GM19035 (cell line): Measurements from ENCODE around the gene NPAS3.

ENCODE experiments used
- ATAC-seq: cut with Tn5 transposase; IDR thresholded peaks from one replicate; pipeline ENCODE4 v1.9.1; 2021; ENCODE audit not compliant: unreplicated experiment

Gene NPAS3

DNA sequence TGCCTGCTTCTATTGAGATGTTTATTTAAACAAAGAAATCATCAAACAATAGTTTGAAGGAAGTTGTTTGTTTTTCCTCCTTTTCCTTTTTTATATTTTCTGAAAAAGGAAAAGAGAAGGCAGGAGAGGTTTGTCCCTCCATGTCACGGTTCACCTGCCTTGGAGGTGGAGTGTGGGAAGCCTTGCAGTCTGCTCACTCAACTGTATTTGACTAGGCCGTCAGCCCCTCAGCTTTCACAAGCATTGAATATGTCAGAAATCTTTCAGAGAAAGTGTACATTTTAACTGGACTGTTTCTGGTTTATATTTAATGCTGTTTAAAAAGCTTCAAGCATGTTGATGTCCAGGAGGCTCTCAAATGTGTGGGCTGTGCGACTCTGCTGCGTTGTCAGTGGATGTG is 370.4 kb downstream of the NPAS3 start:
- no peak for ATAC-seq

DNA sequence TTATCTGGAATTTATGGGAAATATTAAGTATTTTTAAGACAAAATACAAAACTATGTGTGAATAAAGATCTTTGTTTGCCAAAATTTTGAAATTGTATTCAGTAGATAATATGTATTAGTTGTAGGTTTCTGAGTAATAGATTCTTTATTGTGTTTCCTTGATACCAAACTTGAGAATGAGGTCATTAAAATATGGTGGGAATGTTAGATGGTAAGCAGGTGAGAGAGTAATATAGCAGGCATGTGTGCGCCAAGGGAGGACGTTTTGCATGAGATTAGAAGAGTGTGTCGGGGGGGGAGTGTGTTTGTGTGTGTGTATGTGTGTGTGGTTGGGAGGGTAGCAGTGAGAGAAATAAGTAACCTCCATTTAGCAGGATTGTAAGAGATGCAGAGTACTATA is 376.5 kb downstream of the NPAS3 start:
- ATAC-seq, result no peak

DNA sequence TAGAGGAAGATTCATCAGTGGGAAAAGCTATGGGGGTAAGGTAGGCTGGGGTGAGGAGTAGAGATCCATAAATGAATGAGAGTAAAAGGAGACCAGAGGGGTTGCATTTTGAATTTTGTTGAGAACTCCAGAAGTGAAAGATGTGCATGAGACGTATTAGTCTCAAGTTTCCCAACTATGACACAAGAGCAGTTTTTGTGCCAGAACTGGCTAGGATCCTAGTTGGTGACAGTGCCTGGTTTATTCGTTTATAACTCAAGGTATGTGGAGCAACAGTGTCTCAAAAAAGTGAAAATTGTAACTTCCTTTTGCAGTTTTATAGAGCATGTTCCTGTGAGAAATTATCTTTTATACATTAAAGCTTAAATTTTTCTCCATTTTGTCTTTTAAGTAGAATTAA is 377.0 kb downstream of the NPAS3 start:
- no peak for ATAC-seq

DNA sequence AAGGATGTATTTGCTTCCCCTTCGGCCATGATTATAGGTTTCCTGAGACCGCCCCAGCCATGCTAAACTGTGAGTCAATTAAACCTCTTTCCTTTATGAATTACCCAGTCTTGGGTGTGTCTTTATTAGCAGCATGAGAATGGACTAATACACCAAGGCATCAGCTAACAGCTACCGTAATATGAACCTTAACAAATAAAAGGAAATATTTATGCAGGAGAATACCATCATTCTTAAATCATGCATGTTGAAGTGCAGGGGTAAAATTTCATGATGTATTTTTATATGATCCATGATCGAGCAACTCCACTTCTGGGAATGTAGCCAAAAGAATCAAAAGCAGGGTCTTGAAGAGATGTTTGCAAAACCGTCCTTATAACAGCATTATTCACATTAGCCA is 379.0 kb downstream of the NPAS3 start:
- ATAC-seq, result no peak

DNA sequence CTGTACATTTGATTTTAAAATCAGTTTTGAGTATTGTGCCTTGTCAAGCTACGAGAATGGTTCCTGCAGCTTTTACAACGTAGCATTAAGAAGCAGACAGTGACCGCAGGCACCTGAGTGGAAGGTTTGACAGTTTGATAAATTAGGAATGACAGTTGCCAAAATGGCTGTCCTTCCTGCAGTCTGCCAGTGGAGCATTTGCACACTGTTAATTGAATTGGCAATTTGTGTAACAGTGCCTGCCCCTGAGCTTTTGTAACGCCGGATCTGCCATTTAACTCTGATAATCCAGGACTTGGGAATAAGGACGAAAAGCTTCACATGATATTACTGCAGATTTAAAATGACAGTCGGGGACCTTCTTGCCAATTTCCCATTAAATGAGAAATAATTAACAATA is 385.3 kb downstream of the NPAS3 start:
- ATAC-seq, result no peak

DNA sequence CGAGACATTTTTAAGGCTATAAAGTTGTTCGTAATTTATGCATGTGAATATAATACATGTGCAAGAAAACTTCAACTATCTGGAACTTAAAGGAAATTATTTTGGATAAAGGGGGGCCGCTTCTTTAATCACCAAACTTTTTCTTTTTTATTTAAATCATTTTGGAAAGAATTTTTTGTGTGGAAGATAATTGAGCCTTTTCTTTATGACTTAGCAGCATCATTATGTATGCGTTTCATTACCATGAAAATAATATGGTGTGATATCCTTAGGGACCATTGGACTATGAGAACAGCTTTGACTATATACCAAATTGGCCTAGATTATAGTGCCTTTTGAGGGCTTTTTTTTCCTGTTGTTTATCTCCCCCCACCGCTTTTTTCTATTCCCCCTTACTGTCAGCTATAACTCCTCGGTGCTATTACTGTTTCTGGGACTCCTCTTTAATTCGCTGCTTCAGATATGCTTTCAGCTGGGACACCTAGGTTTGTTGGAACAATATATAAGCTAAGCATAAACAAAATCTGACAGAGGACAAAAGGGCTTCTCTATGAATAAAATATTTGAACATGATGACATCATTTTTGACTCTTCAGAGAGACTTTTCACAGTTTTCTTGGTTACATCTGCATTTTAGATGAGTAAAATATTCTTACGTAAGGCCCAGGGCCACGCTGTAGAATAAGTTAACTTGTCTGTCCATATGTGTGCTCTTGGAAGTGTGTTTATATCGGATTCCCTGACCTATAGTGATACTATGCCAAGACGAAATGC is 392.7 kb downstream of the NPAS3 start:
- ATAC-seq, result no peak

DNA sequence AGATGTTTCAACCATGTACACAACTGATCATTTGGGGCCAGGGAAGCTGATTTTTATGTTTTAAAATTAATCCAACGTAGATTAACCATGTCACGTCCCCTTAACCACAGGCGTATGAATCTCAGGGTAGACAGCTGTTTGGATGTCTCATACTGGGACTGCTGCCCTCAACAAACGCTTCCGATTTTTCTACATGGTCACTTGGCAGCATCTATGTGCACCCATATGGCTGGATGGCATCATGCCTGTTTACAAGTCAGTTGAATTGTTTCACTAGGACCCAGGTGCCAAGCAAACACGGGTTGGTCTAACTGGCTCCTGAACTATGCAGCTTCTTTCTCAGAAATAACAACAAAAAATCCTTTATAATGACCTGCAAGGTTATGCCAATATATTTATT is 393.8 kb downstream of the NPAS3 start:
- no peak for ATAC-seq

DNA sequence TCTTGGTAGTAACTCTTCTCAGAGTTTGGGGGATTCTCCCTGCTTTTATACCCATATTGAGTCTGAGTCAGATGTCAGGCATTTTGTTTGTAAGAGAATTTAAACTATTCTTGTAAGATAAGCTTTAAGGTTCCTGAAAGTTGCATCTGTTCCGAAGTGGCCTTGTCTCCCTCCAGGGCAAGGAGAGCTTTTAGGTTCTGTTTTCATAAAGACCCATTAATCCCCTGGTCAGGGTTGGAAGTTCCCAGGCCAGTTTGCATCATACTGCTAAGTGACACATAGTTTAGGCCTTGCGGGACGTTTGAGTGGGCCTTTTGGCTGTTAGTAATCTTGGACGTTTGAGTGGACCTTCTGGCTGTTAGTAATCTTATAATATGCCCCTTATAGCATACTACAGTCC is 396.7 kb downstream of the NPAS3 start:
- ATAC-seq, result no peak

DNA sequence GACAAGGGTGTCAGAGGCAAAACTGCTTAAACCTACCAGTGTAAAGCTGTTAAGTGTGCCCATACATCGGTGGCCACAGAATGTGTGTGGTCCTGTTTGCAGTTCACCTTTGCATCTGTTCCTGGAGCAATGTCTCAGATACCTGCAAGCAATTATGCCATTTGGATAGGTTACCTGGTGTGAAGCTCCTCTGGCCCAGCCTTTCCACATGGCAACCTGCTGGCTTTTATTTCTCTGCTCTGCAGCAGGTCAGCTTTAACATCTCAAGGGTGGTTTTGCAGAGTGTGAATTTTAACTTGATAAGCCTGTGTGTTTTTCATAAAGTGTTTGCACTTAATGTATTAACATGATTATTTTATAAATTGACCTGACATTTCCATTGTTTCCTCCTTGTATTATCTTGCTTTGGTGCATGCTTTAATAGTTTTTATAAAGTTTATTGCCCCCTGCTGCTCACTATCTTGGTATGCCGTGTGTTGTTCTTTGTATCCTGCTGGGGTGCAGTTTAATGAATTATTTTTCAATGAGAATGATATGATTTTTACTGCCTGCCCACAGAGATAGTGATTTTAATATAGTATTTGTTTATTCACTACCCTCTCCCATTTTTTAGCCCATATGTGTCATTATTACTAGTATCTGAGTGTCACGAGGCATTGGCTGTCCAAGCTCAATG is 403.8 kb downstream of the NPAS3 start:
- no peak for ATAC-seq

DNA sequence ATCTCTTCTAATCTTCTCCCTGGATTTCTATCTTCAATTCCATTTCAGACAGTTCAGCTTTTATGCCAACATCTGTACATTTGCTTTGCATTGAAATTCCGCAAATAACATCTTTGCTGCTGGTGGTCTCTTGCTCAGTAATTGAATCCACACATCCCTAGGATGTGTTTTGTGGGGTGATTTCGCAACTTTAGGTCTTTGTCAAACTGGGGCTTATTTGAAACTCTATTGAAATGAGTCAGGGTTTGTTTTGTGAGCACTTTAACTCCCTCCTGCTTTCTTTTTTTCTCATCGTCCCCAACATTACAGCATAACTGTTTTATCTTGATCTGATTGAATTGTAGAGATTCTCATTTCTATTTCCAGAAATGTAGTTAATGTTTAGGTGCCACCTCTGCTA is 404.3 kb downstream of the NPAS3 start:
- ATAC-seq, result no peak

DNA sequence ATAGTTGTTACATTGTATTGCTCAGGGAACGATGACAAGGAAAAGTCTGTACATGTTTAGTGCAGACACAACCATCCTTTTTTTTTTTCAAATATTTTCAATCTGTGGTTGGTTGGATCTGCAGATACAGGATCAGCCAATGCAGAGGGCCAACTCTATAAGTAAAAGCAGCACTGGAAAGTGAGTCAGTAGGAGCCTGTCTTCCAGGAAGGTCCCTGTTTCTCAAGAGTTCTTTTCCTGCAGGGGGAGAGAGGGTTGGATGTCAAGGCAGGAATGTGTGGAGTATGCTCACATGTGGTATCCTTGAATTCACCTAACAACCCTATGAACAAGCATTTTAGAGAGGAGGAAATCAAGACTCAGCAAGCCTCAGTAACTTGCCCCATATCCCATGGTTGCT is 409.1 kb downstream of the NPAS3 start:
- no peak for ATAC-seq

DNA sequence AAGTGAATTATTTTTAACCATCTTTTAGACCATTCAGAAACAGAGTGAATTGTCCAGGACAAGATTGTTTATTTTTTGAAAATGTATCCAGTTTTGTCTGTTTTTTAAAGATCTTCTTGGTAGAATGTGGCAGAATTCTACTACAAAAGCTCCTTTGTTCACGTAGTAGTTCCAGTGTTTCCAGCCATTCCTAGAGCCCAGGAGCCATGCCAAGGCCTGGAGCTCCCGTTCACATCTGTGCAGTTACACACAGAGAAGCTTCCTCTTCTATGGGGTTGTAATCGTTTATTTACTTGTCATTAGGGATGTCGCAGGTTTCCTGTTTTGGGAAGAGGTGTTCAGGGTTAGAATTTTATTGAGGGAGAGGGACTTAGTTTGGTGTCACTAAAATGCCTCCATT is 409.8 kb downstream of the NPAS3 start:
- no peak for ATAC-seq

DNA sequence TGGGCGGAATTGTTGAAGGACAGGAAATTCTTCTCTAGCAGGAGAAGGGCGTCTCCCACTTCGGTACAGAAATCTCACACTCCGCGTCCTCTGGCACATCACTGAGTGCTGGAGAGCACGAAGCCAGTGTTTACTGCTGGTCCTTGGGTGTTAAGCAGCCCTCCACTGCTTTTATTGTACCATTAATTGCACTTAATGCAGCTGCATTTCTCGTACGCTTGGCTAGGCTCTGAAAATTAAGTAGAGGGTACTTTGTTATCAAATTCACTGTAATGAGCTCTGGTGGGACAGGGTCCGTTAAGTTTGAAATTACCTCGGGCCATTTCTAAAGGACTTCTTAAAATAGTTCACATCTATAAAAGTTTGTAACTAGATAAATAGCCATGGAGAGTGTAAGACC is 411.2 kb downstream of the NPAS3 start:
- no peak for ATAC-seq

GRCh38 chr14:33350366-33350990 is 411.8 kb downstream of the NPAS3 start:
- no peak for ATAC-seq

DNA sequence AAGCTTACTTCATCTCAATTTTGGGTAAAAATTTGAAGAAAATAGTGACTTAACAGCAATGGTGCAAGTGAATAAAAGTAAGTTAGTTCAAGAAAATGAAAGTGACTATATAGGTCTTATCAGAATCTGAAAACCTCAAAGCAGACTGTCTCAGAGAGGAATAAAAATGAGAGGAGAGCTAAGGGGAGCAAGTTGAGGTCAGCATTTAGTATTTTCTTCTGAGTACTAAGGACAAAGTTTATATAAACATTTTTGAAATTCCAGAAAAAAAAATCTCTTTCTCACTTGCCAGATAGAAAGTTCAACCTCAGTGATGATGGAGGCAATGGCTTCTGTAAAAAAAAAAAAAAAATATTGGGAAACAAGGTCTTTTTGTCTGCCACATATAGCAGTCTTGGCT is 414.1 kb downstream of the NPAS3 start:
- no peak for ATAC-seq

DNA sequence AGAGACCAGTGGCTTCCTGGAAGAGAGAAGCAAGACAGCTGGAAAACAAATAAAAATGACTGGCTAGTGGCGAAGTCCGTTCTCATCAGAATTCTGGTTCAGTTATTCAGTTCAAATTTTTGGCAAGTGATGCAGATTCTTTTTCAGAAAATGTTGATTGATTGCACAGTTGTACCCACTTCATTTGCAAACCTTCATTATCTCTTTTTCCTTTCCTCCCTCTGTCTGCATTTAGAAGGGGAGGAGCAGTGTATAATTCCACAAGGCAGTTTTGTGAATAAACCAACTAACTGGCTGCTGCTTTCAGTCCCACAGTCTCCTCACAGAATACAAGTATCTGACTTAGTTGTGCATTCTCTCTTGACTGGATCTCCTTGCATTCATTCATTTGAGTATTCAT is 417.5 kb downstream of the NPAS3 start:
- ATAC-seq, result no peak

DNA sequence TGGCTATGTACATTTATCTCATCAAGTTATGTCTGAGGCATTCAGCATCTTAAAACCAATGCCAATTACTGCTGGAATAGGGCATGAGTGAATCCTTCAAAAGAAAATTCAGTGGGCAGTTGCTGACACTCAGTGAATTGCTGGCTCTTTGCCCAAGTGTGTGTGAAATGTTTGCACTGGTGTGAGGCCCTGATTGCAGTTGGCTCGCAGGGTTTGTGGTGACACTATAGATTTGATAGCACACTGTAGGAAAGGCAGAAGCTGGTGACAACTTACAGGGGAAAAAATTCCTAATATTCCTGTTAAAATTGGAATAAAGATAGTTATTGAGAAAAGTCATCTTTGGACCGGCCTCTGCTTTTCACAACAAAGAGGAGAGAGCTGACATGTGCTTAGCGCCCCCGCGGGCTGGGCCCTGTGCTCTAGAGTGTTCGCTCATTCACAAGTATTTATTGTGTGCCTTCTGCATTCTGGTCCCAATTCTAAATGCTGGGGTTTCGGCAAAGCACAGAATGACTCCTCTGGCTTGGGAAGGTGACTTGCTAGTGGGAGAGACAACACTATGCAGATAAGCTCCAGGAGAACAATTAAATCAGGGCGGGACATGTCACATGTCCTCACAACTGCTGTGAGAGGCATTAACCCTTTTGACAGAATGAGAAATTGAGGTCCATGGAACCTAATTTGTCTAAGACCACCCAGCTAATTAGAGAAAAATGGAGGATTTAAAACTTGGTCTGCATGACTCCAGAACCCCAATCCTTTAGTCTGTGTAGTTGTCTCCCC is 418.7 kb downstream of the NPAS3 start:
- no peak for ATAC-seq

DNA sequence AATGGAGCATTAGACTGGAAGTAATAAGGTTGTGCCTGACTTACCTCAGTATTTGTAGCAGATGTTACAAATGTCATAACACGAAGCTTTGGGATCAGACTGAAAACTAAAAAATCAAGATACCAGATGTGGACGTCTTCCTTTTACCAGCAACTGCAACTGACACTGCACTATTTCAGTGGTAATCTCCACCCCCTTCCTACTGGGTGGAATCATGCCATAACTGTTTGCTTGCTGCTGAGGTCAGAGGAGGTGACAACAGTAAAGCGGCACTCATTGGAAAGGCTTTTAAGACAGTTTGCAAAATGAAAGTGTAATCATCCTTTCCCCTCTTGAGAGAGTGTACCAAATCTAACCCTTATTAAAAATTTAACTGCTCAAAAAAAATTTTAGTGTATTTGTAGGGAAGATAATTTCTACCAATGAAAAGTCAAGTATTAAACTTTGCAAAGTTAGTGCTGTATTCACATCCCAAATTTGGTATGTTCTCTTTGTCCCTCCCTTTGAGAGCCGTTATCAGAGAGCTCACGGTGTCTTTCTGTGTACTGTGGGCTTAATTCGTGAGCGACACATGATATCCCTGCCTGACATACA is 420.7 kb downstream of the NPAS3 start:
- no peak for ATAC-seq

DNA sequence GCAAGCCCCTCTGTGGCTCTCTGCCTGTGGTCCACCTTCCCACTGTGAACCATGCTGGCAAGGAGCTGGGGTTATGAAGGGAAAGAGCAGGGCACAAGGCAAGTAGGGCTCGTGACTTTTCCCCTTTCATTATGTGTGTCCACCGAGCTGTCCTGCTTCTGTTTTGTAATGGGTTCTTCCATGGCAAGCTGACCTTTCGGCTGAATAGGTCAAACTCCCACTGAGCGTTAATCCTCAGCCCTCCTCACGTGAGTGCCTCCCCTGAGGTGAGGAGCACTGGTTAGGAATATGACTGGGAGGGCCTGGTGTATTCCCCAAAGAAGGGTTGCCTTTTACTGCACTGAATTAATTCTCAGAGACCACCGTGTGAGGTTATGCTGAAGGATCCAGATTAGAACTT is 424.3 kb downstream of the NPAS3 start:
- no peak for ATAC-seq

- no peak for ATAC-seq
These were observed 425.0 kb downstream of the NPAS3 start for GRCh38 chr14:33363682-33364081.

GRCh38 chr14:33364466-33364865 is 425.8 kb downstream of the NPAS3 start:
- ATAC-seq, result no peak
